Measurements from ENCODE around the gene CREB3L2.

Gene CREB3L2

GRCh38 chr7:137870684-137871083 lies 131.2 kb downstream of the CREB3L2 start:
- DNase-seq (ENCODE audit: low read depth), result peak; percentile 53

GRCh38 chr7:137870078-137870477 lies 131.8 kb downstream of the CREB3L2 start:
- DNase-seq (ENCODE audit: low read depth), result no peak

- no peak for DNase-seq (ENCODE audit: low read depth)
Observed at GRCh38 chr7:137869260-137869659, 132.6 kb downstream of the CREB3L2 start.

GRCh38 chr7:137867289-137867688 lies 134.6 kb downstream of the CREB3L2 start:
- no peak for DNase-seq (ENCODE audit: low read depth)

- no peak for DNase-seq (ENCODE audit: low read depth)
Observed at GRCh38 chr7:137865764-137866163, 136.1 kb downstream of the CREB3L2 start.

- DNase-seq (ENCODE audit: low read depth), result no peak
Observed at GRCh38 chr7:137862964-137863363, 138.9 kb downstream of the CREB3L2 start.

GRCh38 chr7:137862358-137862757 lies 139.5 kb downstream of the CREB3L2 start:
- DNase-seq (ENCODE audit: low read depth), result no peak

GRCh38 chr7:137860542-137860941 lies 141.3 kb downstream of the CREB3L2 start:
- DNase-seq (ENCODE audit: low read depth), result no peak

- no peak for DNase-seq (ENCODE audit: low read depth)
Observed at GRCh38 chr7:137853053-137853452, 148.8 kb downstream of the CREB3L2 start.

GRCh38 chr7:137852108-137852507 lies 149.8 kb downstream of the CREB3L2 start:
- DNase-seq (ENCODE audit: low read depth), result no peak

GRCh38 chr7:137850972-137851945 lies 150.6 kb downstream of the CREB3L2 start:
- peak; percentile 58 for DNase-seq (ENCODE audit: low read depth)

- DNase-seq (ENCODE audit: low read depth), result peak; percentile 32
Observed at GRCh38 chr7:137850571-137850970, 151.3 kb downstream of the CREB3L2 start.

GRCh38 chr7:137848095-137848494 lies 153.8 kb downstream of the CREB3L2 start:
- DNase-seq (ENCODE audit: low read depth), result no peak

GRCh38 chr7:137847568-137848050 lies 154.3 kb downstream of the CREB3L2 start:
- DNase-seq (ENCODE audit: low read depth), result no peak

GRCh38 chr7:137846827-137847567 lies 154.9 kb downstream of the CREB3L2 start, which contains the start of gene DGKI:
Gene DGKI (minus strand): TSS chr7:137846974.
- DNase-seq (ENCODE audit: low read depth), result no peak

GRCh38 chr7:137846549-137846826 lies 155.4 kb downstream of the CREB3L2 start:
- no peak for DNase-seq (ENCODE audit: low read depth)

GRCh38 chr7:137844677-137845425 lies 157.0 kb downstream of the CREB3L2 start:
- no peak for DNase-seq (ENCODE audit: low read depth)

GRCh38 chr7:137839903-137840779 lies 161.7 kb downstream of the CREB3L2 start:
- no peak for DNase-seq (ENCODE audit: low read depth)

GRCh38 chr7:137838706-137839315 lies 163.1 kb downstream of the CREB3L2 start:
- no peak for DNase-seq (ENCODE audit: low read depth)

- no peak for DNase-seq (ENCODE audit: low read depth)
Observed at GRCh38 chr7:137836541-137836940, 165.3 kb downstream of the CREB3L2 start.

GRCh38 chr7:137836113-137836509 lies 165.8 kb downstream of the CREB3L2 start:
- peak; percentile 44 for DNase-seq (ENCODE audit: low read depth)
